ENCODE measurements around the gene SLC22A7.
"Not testable (repeated sequence)": the region's sequence is repeated elsewhere in the genome, so short reads cannot be mapped to it uniquely, and the experiment has no call there.

The SLC22A7 gene

DNA sequence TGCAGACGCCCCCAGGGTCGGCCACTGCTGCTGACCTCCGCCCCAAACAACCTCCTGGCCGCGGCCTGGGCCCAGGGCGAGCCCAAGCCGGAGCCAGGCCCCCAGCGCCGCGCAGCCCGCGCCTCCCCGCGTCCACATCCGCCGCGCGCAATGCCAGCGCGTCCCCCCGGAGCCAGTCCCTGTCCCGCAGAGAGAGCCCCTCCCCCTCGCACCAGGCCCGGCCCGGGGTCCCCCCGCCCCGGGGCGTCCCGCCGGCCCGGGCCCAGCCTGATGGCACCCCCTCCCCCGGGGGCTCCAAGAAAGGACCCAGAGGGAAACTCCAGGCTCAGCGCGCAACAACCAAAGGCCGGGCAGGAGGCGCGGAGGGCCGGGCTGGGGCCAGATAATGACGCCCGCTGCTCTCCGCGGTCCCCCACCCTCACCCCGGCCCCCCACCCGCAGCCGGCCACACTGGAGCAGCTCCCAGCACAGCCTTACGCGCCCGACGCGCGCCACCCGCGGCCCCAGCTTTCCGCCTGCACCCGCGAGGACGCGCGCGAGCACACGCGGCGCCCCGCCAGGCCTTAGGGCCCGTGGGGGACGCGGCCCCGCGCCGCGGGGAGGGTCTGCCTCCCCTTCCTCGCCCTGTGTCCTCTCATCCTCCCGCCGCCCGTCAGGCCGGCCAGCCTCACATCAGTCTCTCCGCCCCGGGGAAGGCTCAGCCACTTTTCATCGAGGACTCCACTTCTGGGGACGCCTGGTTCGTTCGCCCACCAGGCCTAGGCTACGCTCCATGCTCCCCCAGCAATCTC is 12.9 kb upstream of the SLC22A7 start:
- DNase-seq: no peak

DNA sequence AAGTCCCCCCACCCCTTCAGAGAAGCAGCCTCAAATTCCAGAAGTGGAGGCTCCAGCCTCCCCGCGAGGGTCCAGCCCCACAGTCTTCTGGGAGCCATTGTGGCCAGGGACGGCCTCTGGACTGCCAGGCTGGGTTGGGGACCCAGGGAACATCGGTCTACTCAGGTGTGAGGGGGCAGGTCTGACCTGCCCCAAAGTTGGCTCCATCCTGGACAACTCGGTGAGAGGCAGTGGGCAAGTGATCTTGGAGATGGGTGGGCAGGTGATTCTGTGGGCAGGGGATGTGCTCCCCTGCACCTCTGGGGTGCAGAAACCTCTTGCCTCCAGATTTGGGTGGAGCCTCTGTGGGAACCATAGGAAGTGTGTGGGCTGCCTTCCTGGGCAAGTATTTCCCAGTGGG is 12.2 kb upstream of the SLC22A7 start:
- DNase-seq: no peak

- no peak for DNase-seq
These were observed 11.5 kb upstream of the SLC22A7 start for GRCh38 chr6:43286456-43286979.

DNA sequence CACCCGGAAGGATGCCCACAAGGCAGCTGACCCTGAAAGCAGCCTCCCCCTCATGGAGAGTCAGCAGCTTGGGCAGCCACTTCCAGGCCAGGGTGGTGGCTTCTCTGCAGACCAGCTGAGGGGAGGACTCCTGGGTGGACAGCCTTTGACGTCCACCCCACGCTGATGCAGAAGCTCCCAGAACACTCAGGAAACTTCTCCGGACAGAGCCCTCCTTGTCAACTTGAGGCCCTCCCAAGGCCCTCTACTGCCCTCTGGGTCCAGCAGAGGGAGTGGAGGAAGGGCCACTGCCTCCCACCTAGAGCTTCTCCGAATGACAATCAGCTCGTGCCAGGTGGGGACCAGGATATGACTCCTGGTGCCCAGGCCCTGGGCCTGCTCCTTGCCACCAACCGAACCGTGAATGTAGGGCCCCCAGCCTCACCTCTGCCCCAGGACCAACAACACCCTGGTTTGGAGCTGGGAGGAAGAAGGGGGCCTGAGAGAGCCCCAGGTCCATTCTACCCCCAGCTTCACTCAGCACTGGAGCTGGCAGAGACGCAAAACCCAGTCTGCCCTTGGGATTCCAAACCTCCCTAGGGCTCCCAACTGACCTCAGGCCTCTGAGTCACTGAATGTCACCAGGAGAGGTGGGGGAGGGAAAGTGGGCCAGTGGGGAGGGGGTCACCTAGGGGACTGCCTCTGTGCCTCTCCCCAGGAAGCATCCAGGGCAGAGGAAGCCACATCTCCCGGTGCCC is 10.9 kb upstream of the SLC22A7 start:
- DNase-seq: no peak

- no peak for DNase-seq
These were observed 10.1 kb upstream of the SLC22A7 start for GRCh38 chr6:43287717-43288679.

- DNase-seq: no peak
These were observed 7.6 kb upstream of the SLC22A7 start for GRCh38 chr6:43290339-43290904.

GRCh38 chr6:43290905-43291355 is 7.1 kb upstream of the SLC22A7 start:
- DNase-seq: no peak

GRCh38 chr6:43291708-43292107 is 6.4 kb upstream of the SLC22A7 start:
- no peak for DNase-seq

DNA sequence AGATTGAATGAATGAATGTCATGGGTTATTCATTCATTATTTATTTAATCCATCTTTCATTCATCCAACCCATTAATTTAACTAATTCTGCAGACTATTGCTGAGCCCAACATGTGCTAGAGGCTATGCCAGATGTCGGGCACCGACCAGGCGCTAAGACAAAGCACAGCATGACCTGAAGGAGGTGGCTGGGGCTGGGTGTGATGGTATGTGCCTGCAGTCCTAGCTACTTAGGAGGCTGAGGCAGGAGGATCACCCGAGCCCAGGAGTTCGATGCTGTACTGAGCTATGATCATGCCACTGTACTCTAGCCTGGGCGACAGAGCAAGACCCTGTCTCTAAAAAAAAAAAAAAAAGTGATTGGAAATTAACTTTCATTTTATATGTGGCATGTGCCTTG is 5.7 kb upstream of the SLC22A7 start:
- no peak for DNase-seq

GRCh38 chr6:43292763-43293318 is 5.2 kb upstream of the SLC22A7 start:
- no peak for DNase-seq

- DNase-seq: no peak
These were observed 4.4 kb upstream of the SLC22A7 start for GRCh38 chr6:43293698-43294097.

DNA sequence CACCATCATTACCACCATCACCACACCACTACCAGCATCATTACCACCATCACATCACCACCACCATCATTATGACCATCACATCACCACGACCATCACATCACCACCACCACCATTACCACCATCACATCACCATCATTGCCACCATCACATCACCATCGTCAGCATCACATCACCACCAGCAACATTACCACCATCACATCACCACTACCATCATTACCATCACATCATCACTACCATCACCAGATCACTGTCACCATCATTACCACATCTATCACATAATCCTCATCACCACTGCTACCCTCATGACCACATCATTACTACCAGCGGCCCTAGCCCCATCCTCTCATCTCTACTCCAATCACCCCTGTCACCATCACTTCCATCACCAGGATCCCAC is 3.5 kb upstream of the SLC22A7 start:
- no peak for DNase-seq

DNA sequence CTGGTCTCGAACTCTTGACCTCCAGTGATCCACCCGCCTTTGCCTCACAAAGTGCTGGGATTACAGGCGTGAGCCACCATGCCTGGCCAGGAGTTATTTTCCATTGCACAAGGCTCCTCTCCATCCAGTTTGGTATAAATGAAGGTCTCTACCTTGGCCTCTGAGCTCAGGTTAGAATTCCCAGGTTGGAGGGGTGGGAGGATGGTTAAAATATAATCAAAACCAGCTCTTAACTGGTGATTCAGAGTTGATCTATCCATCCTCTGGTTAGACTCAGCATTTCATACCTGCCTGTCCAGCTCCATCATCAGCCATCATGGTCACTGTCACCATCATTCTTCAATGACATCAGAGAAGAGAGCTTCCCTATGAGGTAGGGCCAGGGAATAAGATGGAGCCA is 2.6 kb upstream of the SLC22A7 start:
- DNase-seq: no peak

- DNase-seq: no peak
These were observed 1.1 kb upstream of the SLC22A7 start for GRCh38 chr6:43296780-43297497.

DNA sequence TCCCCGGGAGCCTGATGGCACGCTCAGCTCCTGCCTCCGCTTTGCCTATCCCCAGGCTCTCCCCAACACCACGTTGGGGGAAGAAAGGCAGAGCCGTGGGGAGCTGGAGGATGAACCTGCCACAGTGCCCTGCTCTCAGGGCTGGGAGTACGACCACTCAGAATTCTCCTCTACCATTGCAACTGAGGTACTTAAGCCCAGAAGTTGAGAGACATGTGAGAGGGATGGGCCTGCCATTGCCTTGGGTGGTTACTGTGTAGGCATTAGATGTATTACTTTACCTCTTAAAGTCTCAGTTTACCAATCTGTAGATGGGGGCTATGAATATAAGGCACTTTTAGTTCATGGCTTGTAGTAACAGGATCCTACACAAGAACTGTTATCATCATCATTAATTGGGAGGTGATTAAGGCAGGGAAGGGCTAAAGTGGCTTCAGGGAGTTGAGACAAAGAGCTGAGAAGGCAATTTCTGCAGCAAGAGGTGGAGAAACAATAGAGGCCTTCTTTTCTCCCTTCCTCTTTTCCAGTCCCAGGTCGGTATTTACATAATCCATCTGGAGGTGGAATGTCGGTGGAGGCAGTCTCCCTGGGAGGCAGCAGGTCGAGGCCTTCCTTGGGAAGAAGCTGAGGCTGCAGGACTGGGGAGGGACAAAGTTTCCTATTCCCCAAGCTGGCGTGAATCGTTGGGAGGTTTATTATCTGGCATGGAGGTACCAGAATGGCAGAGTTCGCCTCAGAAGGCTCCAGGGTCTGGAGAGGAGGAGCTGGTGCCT is 691 bp downstream of the SLC22A7 start:
- DNase-seq: no peak

GRCh38 chr6:43299338-43300293 is 1.6 kb downstream of the SLC22A7 start:
- no peak for DNase-seq

- no peak for DNase-seq
These were observed 3.2 kb downstream of the SLC22A7 start for GRCh38 chr6:43301081-43301870.

- DNase-seq: no peak
These were observed 4.1 kb downstream of the SLC22A7 start for GRCh38 chr6:43302126-43302525.

DNA sequence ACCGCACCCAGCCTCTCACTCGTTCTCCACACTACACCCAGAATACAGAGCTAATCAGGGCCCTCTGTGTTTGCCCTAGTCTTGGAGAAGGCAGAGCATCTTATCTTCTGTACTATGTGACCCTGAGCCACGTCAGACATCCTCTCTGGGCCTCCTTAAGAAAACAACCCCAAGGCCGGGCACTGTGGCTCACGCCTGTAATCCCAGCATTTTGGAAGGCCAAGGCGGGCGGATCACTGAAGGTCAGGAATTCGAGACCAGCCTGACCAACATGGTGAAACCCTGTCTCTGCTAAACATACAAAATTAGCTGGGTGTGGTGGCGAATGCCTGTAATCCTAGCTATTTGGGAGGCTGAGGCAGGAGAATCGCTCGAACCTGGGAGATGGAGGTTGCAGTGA is 4.9 kb downstream of the SLC22A7 start:
- DNase-seq: not testable (repeated sequence)

Data from NCI-H2029 treated with DMSO at 0.1 percent for 48 hours (cell line).